D721Med (cell line): Measurements from ENCODE around the gene PLA2G6.
A peak's percentile ranks its signal among the peaks of the same experiment; 100 is the strongest.
"Not testable (repeated sequence)": the region's sequence is repeated elsewhere in the genome, so short reads cannot be mapped to it uniquely, and the experiment has no call there.

Experiments used
- DNase-seq: peaks from one replicate; pipeline ENCODE4 v3.0.0; 2011; ENCODE audit warnings: low spot score; ENCODE audit not compliant: insufficient read length
- FAIRE-seq: peaks from 2 replicates; lab custom pipeline; 2011; peaks lifted over from hg19 to GRCh38; lab: Jason Lieb, UNC
- TF ChIP-seq, protein P1 (sequence below): IDR thresholded peaks from 2 replicates; pipeline ENCODE4 v1.5.1; 2012; ENCODE audit warnings: mild to moderate bottlenecking, control low read depth; ENCODE audit not compliant: insufficient read depth; ENCODE audit errors: missing control alignments

PLA2G6 gene

DNA sequence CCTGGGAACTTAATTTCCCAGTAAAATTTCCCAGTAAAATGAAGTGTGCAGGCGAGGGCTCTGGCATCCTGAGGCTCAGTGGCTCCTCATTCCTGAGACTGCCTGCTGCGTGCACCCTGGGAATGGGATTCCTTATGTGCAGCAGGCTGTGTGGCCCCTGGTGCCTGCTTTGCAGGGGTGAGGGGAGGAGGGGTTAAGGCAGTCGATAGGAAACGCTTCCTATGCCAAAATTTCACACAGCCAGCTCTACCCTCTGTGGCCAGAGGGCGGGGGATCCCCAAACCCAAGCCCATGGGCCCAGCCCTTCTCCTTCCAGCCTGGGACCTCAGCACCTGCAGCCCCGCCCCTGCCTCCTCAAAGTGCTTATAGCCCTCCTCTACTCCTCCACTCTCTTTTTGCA is 59.0 kb downstream of the PLA2G6 start:
- TF ChIP-seq, protein P1, sequence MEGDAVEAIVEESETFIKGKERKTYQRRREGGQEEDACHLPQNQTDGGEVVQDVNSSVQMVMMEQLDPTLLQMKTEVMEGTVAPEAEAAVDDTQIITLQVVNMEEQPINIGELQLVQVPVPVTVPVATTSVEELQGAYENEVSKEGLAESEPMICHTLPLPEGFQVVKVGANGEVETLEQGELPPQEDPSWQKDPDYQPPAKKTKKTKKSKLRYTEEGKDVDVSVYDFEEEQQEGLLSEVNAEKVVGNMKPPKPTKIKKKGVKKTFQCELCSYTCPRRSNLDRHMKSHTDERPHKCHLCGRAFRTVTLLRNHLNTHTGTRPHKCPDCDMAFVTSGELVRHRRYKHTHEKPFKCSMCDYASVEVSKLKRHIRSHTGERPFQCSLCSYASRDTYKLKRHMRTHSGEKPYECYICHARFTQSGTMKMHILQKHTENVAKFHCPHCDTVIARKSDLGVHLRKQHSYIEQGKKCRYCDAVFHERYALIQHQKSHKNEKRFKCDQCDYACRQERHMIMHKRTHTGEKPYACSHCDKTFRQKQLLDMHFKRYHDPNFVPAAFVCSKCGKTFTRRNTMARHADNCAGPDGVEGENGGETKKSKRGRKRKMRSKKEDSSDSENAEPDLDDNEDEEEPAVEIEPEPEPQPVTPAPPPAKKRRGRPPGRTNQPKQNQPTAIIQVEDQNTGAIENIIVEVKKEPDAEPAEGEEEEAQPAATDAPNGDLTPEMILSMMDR, result no peak
- DNase-seq, result no peak
- FAIRE-seq, result no peak

DNA sequence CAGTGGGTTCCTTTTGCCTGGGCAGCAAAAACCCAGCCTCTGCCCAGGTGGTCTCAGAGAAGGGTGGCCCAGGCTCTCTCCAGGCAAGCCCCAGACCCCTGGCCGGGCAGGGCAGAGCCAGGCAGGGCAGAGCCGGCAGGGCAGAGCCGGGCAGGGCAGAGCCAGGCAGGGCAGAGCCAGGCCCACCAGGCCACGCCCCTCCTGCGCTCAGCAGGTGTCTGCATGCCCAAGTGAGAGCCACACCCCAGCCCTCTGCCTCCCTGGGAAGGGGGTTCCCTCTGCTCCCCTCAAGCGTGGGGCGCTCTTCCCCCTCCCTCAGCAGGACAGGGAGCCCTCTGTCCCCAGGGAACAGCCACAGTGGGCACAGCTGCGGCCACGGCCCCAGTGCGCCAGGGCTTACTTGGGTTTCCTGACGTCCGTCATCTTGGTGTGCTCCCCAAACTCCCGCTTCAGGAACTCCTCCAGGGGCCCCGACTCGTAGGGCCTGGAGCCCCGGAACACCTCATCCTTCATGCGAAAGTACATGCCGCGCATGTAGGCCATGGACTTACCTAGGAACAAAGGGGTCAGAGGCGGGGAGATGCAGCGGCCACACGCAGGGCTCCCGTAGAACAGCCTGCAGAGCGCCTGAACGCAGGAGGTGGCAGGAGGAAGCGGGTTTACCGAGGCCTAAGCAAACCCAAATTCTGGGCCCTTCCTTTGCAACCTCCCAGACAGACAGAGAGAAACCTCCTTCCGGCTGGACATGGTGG is 61.1 kb downstream of the PLA2G6 start:
- TF ChIP-seq, protein P1, result no peak
- FAIRE-seq (no peak), DNase-seq (no peak)

DNA sequence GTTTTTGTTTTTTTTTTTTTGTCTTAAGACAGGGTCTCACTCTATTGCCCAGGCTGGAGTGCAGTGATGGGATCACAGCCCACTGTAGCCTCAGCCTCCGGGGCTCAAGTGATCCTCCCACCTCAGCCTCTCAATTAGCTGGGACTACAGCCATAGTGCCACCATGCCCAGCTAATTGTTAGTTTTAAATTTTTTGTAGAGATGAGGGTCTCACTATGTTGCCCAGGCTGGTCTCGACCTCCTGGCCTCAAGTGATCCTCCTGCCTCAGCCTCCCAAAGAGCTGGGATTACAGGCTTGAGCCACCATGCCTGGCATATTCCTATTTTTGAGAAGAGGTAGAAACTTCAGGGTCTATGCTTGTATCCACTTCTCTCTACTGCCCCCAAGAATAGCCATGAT is 62.9 kb downstream of the PLA2G6 start:
- FAIRE-seq, DNase-seq: not testable (repeated sequence)

DNA sequence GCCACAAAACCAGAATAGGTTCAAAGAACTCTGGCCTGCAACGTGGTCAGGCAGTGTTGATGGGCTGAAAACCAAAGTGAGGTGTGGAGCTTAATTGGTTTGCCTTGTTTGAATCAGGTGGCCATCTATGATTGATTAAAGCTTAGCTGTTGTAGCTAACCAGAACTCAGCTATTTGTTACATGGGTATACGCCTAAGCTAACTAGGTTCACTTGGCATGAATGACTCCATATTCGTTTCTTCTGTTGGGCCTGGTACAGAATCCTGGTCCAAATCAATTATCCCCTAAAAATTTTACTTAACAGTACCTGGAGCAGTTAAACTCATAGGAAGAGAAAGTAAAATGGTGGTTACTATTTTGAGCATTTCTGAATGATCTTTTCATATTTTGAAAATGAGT is 63.4 kb downstream of the PLA2G6 start:
- FAIRE-seq (no peak), DNase-seq (no peak)
- TF ChIP-seq, protein P1, result no peak

DNA sequence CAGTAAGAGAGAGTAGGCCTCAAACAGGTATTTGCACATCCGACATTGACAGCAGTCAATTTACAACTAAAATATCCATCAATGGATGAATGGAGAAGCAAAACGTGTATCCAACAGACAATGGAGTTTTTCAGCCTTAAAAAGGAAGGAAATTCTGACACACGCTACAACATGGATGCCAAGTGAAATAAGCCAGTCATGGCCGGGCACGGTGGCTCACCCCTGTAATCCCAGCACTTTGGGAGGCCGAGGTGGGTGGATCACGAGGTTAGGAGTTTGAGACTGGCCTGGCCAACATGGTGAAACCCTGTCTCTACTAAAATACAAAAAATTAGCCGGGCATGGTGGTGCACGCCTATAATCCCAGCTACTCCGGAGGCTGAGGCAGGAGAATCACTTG is 64.1 kb downstream of the PLA2G6 start:
- not testable (repeated sequence) for DNase-seq, FAIRE-seq

DNA sequence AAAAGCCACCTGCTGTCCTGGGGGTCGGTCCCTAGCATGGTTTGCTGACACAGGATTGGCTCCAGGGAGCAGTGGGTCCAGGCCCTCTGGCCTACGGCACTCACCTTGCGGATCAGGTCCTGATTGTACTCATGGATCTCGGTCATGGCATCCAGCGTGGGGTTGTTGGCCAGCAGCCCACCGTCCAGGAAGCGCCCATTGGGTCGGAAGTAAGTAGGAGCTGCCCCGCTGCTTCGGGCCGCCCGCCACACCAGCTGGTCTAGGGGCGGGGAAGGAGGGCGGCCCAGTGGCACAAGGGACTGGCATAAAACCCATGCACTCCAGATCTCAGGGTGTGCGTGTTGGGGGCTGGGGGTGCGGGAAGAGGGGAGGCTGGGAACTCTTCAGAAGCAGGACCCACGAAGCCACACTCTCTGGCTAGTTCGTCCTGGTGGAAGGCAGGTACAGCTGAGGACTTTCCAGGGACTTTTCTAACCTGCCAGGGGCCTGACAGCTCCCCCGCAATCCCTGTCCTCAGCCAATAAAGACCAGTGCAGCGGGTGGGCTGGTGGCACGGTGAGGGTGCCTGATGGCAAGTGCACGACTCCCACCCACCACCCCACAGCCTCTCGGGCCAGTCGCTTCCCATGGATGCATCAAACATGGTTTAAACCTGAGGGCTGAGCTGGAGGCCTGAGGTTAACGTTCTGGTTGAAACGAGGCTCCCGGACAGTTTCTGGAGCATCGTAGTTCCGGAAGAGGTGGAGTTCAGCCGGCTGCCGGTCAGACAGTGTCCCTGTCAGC is 66.0 kb downstream of the PLA2G6 start:
- TF ChIP-seq, protein P1, result no peak
- DNase-seq (no peak), FAIRE-seq (no peak)

DNA sequence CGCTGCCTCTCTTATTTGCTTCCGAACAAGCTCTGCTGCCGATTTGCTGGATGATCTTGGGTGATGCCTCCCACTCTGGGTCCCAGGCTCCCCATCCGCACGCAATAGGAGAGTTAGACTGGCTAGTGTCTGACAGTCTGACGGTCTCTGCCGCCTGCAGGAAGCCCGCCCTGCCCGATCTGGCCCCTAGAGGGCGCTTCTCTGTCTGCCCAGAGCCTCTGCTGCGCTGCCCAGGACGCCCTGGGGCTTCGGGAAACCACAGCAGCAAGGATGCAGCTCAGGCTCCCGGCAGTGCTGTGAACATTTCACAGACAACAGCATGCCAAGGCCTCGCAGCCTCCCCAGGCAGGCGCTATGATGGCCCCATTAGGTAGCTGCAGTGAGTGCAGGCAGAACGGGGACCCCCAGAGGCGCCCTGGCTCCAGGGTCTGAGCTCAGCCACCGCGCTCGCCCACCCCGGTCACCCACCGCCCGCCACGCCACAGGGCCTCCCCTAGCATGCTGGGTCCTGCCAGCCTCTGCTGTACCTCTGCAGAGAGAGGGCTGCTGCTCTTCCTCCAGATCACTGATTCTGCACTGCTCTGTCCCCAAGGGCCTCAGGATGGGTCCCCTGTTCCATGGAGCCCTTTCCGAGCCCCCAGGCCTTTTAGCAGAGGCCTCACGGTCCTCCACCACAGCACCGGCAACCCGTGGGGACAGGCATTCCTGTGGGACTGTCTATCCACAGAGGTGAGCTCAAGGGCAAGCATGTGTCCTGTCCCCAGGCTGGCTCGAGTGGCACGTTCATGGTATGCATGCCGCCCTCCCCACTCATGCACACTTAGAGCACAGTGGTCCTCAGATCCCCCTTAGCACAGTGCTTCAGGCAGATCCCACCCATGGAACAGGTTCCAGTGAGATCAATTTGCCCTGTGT is 66.9 kb downstream of the PLA2G6 start:
- peak; percentile 73 for DNase-seq
- TF ChIP-seq, protein P1, result peak; percentile 84

More for the DNA sequence above, 66.9 kb downstream of the PLA2G6 start:
- no peak for FAIRE-seq
